Measurements from ENCODE around the gene TFAP2A. TPM values are rescaled to one million over a fixed set of nuclear protein-coding genes. Genes with fewer than 3 reads are reported as not detected.
A peak's percentile ranks its signal among the peaks of the same experiment; 100 is the strongest.

Gene TFAP2A
- total RNA-seq = not detected in 2 replicates

DNA sequence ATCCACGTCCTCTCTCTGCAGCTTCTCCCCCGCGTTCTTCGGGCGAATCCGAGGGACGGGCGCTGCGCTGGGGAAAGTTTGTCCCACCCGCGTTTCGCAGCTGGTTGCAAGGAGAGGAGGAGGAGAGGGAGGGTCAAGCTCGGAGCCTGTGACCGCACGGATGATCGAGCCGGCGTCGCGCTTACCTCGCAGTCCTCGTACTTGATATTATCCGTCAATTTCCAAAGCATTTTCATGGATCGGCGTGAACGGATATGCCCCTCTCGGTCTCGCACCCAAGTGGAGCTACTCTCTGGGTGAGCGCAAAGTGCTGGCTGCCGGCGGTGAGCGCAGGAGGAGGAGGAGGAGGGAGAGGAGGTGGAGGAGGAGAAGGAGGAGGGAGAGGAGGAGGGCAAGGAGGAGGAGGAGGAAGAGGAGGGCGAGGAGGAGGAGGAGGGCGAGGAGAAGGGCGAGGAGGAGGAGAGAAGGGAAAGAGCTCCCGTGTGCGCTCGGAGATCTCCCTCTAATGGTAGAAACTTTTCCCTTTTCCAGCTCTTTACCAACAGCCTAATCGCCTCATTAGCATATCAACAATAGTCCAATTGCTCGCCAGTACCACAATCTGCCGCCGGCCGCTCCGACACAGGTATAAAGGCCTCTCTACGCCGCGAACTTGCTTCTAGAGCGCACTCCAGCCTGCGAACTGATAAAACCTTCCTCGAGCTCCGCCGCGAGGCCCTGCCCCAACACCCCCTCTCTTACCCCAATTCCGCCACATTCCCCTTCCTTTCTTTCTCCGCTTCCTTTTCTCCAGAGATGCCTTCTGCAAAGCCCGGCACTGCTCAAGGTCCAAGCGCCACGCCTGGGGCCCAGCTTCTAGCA is at the start of gene TFAP2A:
TSS of gene TFAP2A (minus strand) at position 319 of the 861 bp plus-strand sequence. CDS start at position 236, 83 bp downstream.
- Mint-ChIP-seq H3K36me3 (ENCODE audit: low read depth) (peaks cover 23% of the 10 kb centered on the region), H3K27ac (peak within 1 kb of the TSS; percentile 80), H3K4me3 (peak within 1 kb of the TSS; percentile 83), H3K27me3 (peaks cover 90% of the 10 kb centered on the region), H3K4me1 (peaks cover 28% of the 10 kb centered on the region), H3K9me3 (peaks cover 30% of the 10 kb centered on the region)
- intact Hi-C loops (cut with micrococcal nuclease) = loop anchor here (5.0 to 10.0 kb wide), 2 partner anchors 467 to 1980 kb away; partner anchors contain the start of genes GCM2 and SLC35B3
- no peak for DNase-seq

DNA sequence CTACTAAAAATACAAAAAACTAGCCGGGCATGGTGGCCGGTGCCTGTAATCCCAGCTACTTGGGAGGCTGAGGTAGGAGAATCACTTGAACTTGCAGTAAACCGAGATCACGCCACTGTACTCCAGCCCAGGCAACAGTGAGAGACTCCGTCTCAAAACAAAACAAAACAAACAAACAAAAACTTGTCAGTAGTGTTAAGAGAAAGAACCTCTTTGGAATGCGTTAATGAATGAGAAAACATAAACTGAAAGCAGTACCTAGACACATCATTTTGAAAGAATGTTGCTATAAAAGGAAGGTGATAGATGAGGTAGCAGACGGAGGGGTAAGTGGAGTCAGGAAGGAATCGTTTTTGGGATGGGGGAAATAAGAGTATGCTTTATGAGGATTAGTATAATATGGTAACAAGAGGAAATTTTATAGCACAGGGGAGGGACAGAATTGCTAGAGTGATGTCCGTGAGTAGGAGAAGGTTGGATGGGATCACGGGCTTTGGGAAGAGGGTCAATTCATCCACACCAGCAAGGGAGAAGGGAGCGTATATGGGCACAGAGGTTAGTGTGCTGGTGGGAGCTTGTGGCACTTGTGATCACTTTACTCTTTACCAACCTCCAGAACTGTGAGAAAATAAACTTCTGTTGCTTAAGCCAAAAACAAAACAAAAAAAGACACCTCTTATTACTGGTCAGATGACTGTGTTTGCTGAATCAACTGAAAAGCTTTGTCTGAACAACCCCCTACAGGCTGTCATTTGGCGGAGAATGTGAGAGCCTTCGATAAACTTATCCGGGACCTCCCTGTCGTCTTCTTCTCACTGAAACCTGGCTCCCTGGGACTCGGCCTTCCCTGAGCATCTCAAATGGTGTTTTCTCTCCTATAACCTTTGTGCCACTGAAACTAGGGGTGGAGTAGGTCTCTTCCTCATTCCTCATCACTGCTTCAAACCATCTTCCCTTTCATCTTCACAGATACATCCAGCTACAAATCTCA is 48.9 kb upstream of the TFAP2A start:
- DNase-seq = no peak
- Mint-ChIP-seq H3K27ac (no peak overlapping the region), H3K36me3 (ENCODE audit: low read depth) (no peaks in the 10 kb centered on the region), H3K9me3 (no peaks in the 10 kb centered on the region), H3K4me3 (no peak overlapping the region), H3K4me1 (no peaks in the 10 kb centered on the region), H3K27me3 (no peaks in the 10 kb centered on the region)
- intact Hi-C loops (cut with micrococcal nuclease) = no loop called here

DNA sequence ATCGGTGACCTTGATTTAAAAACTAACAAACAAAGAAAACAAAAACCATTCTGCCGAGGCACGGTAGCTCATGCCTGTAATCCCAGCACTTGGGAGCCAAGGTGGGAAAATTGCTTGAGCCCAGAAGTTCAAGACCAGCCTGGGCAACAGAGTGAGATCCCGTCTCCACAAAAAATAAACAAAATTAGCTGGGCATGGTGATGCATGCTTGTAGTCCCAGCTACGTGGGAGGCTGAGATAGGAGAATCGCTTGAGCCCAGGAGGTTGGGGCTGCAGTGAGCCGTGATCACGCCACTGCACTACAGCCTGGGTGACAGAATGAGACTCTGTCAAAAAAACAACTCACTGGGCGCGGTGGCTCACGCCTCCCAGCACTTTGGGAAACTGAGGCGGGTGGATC is 48.2 kb upstream of the TFAP2A start:
- H3K4me1 Mint-ChIP-seq = no peaks in the 10 kb centered on the region
- no peak overlapping the region for H3K27ac Mint-ChIP-seq
- no peak overlapping the region for H3K4me3 Mint-ChIP-seq
- no peaks in the 10 kb centered on the region for H3K27me3 Mint-ChIP-seq
- no peaks in the 10 kb centered on the region for H3K36me3 Mint-ChIP-seq (ENCODE audit: low read depth)
- no peak for DNase-seq
- intact Hi-C loops (cut with micrococcal nuclease) = no loop called here
- no peaks in the 10 kb centered on the region for H3K9me3 Mint-ChIP-seq

DNA sequence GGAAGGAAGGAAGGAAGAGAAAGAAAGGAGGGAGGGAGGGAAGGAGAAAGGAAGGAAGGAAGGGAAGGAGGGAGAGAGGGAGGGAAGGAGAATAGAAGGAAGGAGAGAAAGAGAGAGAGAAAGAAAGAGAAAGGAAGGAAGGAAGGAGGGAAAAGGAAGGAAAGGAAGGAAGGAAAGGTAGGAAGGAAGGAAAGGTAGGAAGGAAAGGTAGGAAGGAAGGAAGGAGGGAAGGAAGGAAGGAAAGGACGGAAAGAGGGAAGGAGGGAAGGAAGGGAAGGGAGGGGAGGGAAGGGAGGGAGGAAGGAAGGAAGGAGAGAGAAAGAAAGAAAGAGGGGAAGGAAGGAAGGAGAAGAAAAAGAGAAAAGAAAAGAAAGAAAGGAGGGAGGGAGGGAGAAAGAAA is 47.0 kb upstream of the TFAP2A start:
- no peak for DNase-seq
- H3K27ac Mint-ChIP-seq = no peak overlapping the region
- no peak overlapping the region for H3K4me3 Mint-ChIP-seq
- H3K9me3 Mint-ChIP-seq = no peaks in the 10 kb centered on the region
- H3K4me1 Mint-ChIP-seq = no peaks in the 10 kb centered on the region
- H3K36me3 Mint-ChIP-seq (ENCODE audit: low read depth) = no peaks in the 10 kb centered on the region
- H3K27me3 Mint-ChIP-seq = no peaks in the 10 kb centered on the region
- intact Hi-C loops (cut with micrococcal nuclease) = no loop called here

DNA sequence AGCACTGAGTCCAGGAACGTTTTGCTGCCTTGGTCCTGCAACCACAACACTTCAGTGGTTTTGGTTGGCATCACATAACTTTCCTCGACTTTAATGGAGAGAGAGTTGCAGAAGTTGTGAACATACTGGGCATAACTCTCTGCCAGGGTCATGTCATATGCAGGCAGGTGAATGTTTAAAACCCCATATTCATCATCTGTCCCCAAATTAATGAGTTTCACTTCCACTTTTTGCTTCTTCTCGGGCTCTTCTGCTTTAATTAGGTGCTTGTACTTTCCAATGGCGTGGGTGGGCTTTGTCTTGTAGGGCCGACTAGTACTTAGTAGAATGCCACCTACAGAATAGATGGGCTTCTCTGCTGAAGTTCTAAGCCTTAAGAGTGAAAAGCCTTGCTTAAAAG is 45.2 kb upstream of the TFAP2A start:
- Mint-ChIP-seq H3K9me3 (no peaks in the 10 kb centered on the region), H3K4me3 (no peak overlapping the region), H3K27me3 (no peaks in the 10 kb centered on the region), H3K27ac (no peak overlapping the region), H3K36me3 (ENCODE audit: low read depth) (no peaks in the 10 kb centered on the region), H3K4me1 (no peaks in the 10 kb centered on the region)
- DNase-seq = no peak
- intact Hi-C loops (cut with micrococcal nuclease) = no loop called here

DNA sequence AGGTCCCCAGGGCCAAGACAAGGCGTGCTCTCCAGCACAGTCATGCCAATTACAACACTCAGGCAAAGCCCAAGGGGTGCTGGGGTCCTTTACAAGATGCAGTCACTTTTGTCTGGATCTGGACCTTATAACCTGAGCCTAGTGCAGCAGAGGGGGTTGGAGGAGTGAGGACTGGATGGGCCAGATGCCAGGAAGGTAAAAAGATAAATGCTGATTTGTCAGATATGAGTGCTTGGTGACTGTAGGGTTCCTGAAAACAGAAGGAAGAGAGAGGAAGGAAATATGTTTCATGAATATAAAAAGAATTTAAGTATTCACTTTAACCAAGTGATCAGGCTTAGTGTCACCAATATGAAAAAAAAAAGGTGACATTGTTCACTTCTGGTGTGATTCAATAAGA is 43.4 kb upstream of the TFAP2A start:
- Mint-ChIP-seq H3K4me1 (no peaks in the 10 kb centered on the region), H3K36me3 (ENCODE audit: low read depth) (no peaks in the 10 kb centered on the region), H3K4me3 (no peak overlapping the region), H3K9me3 (no peaks in the 10 kb centered on the region), H3K27ac (no peak overlapping the region), H3K27me3 (no peaks in the 10 kb centered on the region)
- intact Hi-C loops (cut with micrococcal nuclease) = no loop called here
- DNase-seq = no peak

DNA sequence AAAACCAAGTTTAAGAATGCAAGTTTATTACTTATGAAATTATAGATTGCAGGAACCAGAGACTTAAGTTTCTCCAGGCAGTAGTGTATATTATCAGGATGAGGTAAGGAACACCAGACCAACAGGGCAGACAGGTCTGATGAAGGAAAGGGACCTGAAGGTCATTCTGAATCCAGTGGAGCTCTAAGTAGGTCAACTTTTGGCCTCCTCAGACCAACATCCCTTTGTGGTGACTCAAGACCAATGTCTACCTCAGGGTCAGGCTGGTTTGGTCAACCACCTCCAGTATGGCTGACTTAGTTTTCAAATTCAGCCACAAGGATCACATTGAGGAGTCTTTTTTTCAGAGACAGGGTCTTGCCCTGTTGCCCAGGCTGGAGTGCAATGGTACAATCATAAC is 38.7 kb upstream of the TFAP2A start:
- Mint-ChIP-seq H3K4me3 (no peak overlapping the region), H3K27ac (no peak overlapping the region), H3K36me3 (ENCODE audit: low read depth) (no peaks in the 10 kb centered on the region), H3K27me3 (no peaks in the 10 kb centered on the region), H3K4me1 (no peaks in the 10 kb centered on the region), H3K9me3 (no peaks in the 10 kb centered on the region)
- no peak for DNase-seq
- intact Hi-C loops (cut with micrococcal nuclease) = no loop called here

DNA sequence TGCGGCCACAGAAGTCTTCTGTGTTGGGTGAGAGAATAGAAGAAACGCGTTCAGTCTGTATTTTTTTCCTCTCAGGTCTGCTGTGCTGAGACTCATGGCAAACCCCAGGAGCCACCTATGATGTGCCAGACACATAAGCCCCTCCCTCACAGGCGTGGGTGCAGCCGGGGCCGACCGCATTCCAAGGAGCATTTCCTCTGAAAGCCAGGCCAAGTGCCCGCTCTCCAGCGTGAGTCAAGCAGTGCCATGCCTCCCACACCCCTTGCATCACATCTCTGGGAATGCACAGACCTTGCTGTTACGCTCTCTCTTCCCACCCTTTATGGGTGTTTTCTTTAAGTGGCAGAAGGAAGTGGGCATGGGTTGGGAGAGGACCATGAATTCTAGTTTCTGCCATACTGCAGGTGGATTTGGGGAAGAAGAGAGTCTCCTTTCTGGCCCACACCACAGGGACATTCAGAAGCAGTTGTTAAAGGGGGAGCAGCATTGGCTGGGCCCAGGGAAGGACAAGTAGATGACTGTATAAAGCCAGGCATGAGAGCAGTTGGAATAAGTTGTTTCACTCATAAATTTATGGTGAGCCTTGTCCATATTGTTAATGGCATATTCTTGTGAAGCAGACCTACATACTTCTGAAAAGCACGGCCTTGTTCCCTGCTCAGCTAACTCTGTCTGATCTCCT is 37.1 kb upstream of the TFAP2A start:
- Mint-ChIP-seq H3K9me3 (no peaks in the 10 kb centered on the region), H3K27me3 (no peaks in the 10 kb centered on the region), H3K27ac (no peak overlapping the region), H3K4me1 (no peaks in the 10 kb centered on the region), H3K4me3 (no peak overlapping the region), H3K36me3 (ENCODE audit: low read depth) (no peaks in the 10 kb centered on the region)
- no peak for DNase-seq
- intact Hi-C loops (cut with micrococcal nuclease) = no loop called here

DNA sequence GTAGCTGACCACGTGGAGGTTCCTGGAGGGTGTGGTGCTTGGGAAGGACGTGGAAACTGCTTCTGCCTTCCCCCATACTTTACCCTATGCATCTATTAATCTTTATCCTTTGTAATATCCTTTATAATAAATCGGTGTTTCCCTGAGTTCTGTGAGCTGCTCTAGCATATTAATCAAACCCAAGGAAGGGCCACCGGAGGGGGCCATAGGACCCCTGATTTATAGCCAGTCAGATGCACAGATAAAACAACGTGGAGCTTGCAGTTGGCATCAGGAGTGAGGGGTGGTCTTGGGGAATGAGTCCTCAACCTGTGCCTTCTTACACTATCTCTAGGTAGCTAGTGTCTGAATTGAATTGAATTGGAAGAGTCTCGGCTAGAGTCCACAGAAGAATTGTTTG is 36.5 kb upstream of the TFAP2A start:
- no peaks in the 10 kb centered on the region for H3K36me3 Mint-ChIP-seq (ENCODE audit: low read depth)
- H3K4me3 Mint-ChIP-seq = no peak overlapping the region
- H3K9me3 Mint-ChIP-seq = no peaks in the 10 kb centered on the region
- H3K27ac Mint-ChIP-seq = no peak overlapping the region
- intact Hi-C loops (cut with micrococcal nuclease) = no loop called here
- H3K4me1 Mint-ChIP-seq = no peaks in the 10 kb centered on the region
- DNase-seq = no peak
- H3K27me3 Mint-ChIP-seq = no peaks in the 10 kb centered on the region

DNA sequence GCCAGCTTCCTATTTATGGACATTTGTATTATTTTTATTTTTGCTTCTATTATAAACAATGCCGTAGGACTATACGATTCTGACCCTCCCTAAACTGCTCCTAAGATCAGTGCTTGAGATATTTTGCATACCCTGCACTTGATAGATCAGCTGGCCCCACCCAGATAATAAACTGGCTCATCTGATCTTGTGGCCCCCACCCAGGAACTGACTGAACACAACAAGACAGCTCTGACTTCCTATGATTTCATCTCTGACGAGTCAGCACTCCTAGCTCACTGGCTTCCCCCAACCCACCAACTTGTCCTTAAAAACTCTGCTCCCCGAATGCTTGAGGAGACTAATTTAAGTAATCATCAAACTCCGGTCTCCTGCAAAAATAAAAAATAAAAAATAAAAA is 34.9 kb upstream of the TFAP2A start:
- no peaks in the 10 kb centered on the region for H3K4me1 Mint-ChIP-seq
- intact Hi-C loops (cut with micrococcal nuclease) = no loop called here
- no peaks in the 10 kb centered on the region for H3K9me3 Mint-ChIP-seq
- H3K4me3 Mint-ChIP-seq = no peak overlapping the region
- no peaks in the 10 kb centered on the region for H3K36me3 Mint-ChIP-seq (ENCODE audit: low read depth)
- no peak overlapping the region for H3K27ac Mint-ChIP-seq
- no peaks in the 10 kb centered on the region for H3K27me3 Mint-ChIP-seq
- DNase-seq = no peak

DNA sequence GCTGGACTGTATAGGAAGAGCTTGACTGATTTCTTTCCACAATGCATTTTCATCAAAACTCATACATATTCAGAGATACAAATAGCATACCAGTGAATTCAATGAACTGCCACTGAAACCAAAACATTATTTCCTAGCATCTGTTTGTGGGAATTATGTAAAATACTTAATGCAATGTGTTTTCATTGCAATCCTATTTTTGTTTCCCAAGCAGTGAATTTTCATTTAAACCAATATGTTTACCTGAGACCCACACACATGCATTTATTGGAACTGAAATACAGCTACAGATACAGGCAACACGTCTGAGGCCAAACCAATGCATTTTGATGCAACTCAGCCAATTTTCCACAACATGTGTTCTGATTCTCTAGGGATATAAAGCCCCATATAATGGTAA is 33.2 kb upstream of the TFAP2A start:
- no peak overlapping the region for H3K27ac Mint-ChIP-seq
- H3K27me3 Mint-ChIP-seq = no peaks in the 10 kb centered on the region
- no peaks in the 10 kb centered on the region for H3K9me3 Mint-ChIP-seq
- no peak overlapping the region for H3K4me3 Mint-ChIP-seq
- intact Hi-C loops (cut with micrococcal nuclease) = no loop called here
- no peaks in the 10 kb centered on the region for H3K4me1 Mint-ChIP-seq
- no peak for DNase-seq
- no peaks in the 10 kb centered on the region for H3K36me3 Mint-ChIP-seq (ENCODE audit: low read depth)

DNA sequence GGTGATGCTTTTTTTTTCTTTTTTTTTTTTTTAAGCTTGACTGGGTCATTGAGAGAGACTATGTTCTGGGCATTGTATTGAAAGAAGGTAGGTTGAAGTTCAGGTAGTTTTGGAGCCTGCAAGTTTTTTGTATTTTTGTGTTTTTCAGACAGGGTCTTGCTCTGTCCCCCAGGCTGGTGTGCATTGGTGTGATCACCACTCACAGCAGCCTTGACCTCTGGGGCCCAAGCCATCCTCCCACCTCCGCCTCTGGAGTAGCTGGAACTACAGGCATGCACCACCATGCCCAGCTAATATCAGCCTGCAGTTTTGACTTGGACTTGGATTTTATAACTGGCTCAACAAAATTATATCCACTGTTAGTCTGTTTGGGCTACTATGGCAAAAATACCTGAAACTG is 31.7 kb upstream of the TFAP2A start:
- Mint-ChIP-seq H3K4me3 (no peak overlapping the region), H3K9me3 (no peaks in the 10 kb centered on the region), H3K4me1 (no peaks in the 10 kb centered on the region), H3K36me3 (ENCODE audit: low read depth) (no peaks in the 10 kb centered on the region), H3K27me3 (peaks cover 3% of the 10 kb centered on the region), H3K27ac (no peak overlapping the region)
- no peak for DNase-seq
- intact Hi-C loops (cut with micrococcal nuclease) = no loop called here

DNA sequence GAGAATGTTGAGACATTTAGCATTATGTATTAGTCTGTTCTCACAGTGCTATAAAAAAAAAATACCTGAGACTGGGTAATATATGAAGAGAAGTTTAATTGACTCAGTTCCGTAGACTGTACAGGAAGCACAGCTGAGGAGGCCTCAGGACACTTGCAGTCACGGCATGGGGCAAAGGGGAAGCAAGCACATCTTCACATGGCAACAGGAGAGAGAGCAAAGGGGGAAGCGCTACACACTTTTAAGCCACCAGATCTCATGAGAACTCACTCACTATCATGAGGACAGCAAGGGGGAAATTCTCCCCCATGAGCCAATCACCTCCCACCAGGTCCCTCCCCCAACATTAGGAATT is 26.8 kb upstream of the TFAP2A start:
- Mint-ChIP-seq H3K36me3 (ENCODE audit: low read depth) (no peaks in the 10 kb centered on the region), H3K9me3 (no peaks in the 10 kb centered on the region), H3K27ac (no peak overlapping the region), H3K27me3 (peaks cover 3% of the 10 kb centered on the region), H3K4me3 (no peak overlapping the region), H3K4me1 (no peaks in the 10 kb centered on the region)
- intact Hi-C loops (cut with micrococcal nuclease) = no loop called here
- no peak for DNase-seq
